Thyroid gland (tissue), 4 donors: ENCODE data around the gene IGSF6. TPM values are rescaled to one million over a fixed set of nuclear protein-coding genes. Genes with fewer than 3 reads are reported as not detected.
"Not testable (repeated sequence)": the region's sequence is repeated elsewhere in the genome, so short reads cannot be mapped to it uniquely, and the experiment has no call there.

Experiments used
- DNase-seq, 2 donors: peaks; one replicate each; pipeline ENCODE4 v3.0.0-alpha.2; 2019
- H3K27ac ChIP-seq, 3 donors: fragments of 200-600 bp; sonication (generic); 1 replicate in 2 of 3; 2 replicates in 1 of 3; pipeline ENCODE4 v1.5.1; 2016 to 2019; ENCODE audit warnings: mild to moderate bottlenecking in 1 of 3, moderate library complexity in 1 of 3
- H3K27me3 ChIP-seq: fragments of 200-600 bp; sonication (generic); one replicate; pipeline ENCODE4 v1.5.1; 2019
- H3K36me3 ChIP-seq, 2 donors: fragments of 200-600 bp; sonication (generic); one replicate each; pipeline ENCODE4 v1.5.1; 2016 to 2019
- H3K4me1 ChIP-seq, 2 donors: fragments of 200-600 bp; sonication (generic); one replicate each; pipeline ENCODE4 v1.5.1; 2017 to 2019
- H3K4me3 ChIP-seq, 3 donors: fragments of 200-600 bp; sonication (generic); replicated peaks in 1 of 3; 1 replicate in 2 of 3; 2 replicates in 1 of 3; pipeline ENCODE4 v1.5.1; 2016; ENCODE audit warnings: mild to moderate bottlenecking in 1 of 3
- H3K9me3 ChIP-seq: fragments of 200-600 bp; sonication (generic); one replicate; pipeline ENCODE4 v1.5.1; 2017
- POLR2A ChIP-seq, 2 donors: fragments of 450-650 bp; IDR thresholded peaks; one replicate each; pipeline ENCODE4 v1.6.1; 2017; ENCODE audit warnings: antibody characterized with exemption in 2 of 2, mild to moderate bottlenecking in 2 of 2, moderate library complexity in 1 of 2
- WGBS, 2 donors: methylation state at CpG; one replicate each; pipeline ENCODE4 v1.1.5; 2017; 5-methylcytosine and 5-hydroxymethylcytosine counted together
- intact Hi-C: fragments of 100-400 bp; cut with DNase I; formaldehyde crosslinking; loops from one replicate; pipeline ENCODE4 v1.15.1; 2023
- total RNA-seq, 4 donors: library from RNA; depleted of rRNA; stranded (reverse); fragments of >200 nt; gene quantifications; one replicate each; pipeline ENCODE4 v1.2.3, GENCODE V29; 2016
- TF ChIP-seq, protein P1 (sequence below), 6 experiments: fragments of 200-600 bp in 3 of 6; fragments of 450-650 bp in 3 of 6; sonication (generic) in 3 of 6; IDR thresholded peaks; one replicate each; pipeline ENCODE4 v1.5.1; 2016 to 2019; ENCODE audit warnings: antibody characterized with exemption in 6 of 6, mild to moderate bottlenecking in 2 of 6, inconsistent platforms in 1 of 6, moderate library complexity in 1 of 6

IGSF6 gene
- total RNA-seq, 4 donors from 2014 or later = 0.56 to 1.4 (median 1.1) TPM

DNA sequence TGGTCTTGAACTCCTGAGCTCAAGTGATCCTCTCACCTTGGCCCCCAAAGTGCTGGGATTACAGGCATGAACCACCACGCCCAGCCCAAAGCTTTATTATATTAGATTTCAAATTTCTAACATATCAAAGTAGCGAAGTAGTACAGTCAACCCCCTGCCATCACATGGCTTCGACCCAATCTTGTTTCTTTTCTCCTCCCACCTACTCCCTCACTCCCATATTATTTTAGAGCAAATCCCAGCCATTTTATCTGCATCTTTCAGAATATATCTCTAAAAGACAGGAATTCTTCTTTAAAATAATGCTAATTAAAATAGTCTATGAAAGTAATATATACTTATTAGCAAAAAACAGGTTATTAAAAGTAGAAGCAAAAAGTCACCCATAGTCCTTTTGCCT, 893 bp downstream of the IGSF6 start:
- no peak for TF ChIP-seq POLR2A (IDR thresholded peaks at IDR 0.05)
- TF ChIP-seq, protein P1, sequence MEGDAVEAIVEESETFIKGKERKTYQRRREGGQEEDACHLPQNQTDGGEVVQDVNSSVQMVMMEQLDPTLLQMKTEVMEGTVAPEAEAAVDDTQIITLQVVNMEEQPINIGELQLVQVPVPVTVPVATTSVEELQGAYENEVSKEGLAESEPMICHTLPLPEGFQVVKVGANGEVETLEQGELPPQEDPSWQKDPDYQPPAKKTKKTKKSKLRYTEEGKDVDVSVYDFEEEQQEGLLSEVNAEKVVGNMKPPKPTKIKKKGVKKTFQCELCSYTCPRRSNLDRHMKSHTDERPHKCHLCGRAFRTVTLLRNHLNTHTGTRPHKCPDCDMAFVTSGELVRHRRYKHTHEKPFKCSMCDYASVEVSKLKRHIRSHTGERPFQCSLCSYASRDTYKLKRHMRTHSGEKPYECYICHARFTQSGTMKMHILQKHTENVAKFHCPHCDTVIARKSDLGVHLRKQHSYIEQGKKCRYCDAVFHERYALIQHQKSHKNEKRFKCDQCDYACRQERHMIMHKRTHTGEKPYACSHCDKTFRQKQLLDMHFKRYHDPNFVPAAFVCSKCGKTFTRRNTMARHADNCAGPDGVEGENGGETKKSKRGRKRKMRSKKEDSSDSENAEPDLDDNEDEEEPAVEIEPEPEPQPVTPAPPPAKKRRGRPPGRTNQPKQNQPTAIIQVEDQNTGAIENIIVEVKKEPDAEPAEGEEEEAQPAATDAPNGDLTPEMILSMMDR (IDR thresholded peaks at IDR 0.05) = no peak
- H3K4me3 ChIP-seq = no peak overlapping the region
- DNase-seq = no peak
- no peaks in the 10 kb centered on the region for H3K4me1 ChIP-seq
- intact Hi-C loops = no loop called here
- no peaks in the 10 kb centered on the region for H3K27me3 ChIP-seq
- no peaks in the 10 kb centered on the region for H3K9me3 ChIP-seq
- WGBS, 2 donors = 91 to 95% methylated on average over 3 of the region's 3 CpGs
- H3K27ac ChIP-seq = no peak overlapping the region
- H3K36me3 ChIP-seq = no peaks in the 10 kb centered on the region

DNA sequence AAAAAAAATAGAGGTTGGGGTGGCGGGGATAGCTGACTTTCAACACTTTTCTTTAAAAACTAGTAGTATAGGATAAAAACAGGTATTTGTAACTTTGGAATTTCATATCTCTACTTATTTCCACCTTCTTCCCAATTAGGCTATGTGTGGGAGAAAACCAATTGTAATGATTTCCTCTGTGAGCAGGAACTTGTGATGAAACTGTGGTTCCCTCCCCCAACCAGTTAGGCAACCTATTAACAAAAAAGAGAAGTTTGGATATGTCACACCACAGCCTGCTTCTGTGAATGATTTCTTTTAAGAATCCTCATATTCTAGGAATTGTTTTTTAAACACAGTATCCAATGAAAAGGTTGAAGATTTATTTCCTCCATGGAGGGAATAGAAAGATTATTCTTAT, 1.9 kb downstream of the IGSF6 start:
- Histone ChIP-seq H3K27ac (no peak overlapping the region), H3K4me1 (no peaks in the 10 kb centered on the region), H3K27me3 (no peaks in the 10 kb centered on the region), H3K9me3 (no peaks in the 10 kb centered on the region), H3K36me3 (no peaks in the 10 kb centered on the region), H3K4me3 (no peak overlapping the region)
- intact Hi-C loops = no loop called here
- WGBS, 2 donors = 93 to 96% methylated on average over 1 of the region's 1 CpG
- DNase-seq = no peak
- TF ChIP-seq, protein P1 (IDR thresholded peaks at IDR 0.05) = no peak
- no peak for TF ChIP-seq POLR2A (IDR thresholded peaks at IDR 0.05)

DNA sequence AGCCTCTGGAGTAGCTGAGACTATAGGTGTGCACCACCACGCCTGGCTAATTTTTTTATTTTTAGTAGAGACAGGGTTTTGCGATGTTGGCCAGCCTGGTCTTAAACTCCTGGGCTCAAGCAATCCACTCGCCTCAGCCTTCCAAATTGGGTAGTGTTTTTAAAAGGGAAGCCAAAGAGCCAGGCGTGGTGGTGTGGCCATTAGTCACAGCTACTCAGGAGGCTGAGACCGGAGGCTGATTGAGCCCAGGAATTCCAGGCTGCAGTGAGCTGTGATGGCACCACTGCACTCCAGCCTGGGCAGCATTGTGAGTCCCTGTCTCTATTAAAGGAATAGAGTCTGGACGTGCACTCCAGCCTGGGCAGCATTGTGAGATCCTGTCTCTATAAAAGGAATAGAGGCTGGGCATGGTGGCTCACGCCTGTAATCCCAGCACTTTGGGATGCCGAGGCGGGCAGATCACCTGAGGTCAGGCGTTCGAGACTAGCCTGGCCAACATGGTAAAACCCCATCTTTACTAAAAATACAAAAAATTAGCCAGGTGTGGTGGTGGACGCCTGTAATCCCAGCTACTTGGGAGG, 2.5 kb downstream of the IGSF6 start:
- DNase-seq, H3K4me1 ChIP-seq, intact Hi-C loops, H3K27me3 ChIP-seq, H3K36me3 ChIP-seq, H3K4me3 ChIP-seq, H3K9me3 ChIP-seq, H3K27ac ChIP-seq: not testable (repeated sequence)
- WGBS, 2 donors = 90 to 94% methylated on average over 11 of the region's 12 CpGs

DNA sequence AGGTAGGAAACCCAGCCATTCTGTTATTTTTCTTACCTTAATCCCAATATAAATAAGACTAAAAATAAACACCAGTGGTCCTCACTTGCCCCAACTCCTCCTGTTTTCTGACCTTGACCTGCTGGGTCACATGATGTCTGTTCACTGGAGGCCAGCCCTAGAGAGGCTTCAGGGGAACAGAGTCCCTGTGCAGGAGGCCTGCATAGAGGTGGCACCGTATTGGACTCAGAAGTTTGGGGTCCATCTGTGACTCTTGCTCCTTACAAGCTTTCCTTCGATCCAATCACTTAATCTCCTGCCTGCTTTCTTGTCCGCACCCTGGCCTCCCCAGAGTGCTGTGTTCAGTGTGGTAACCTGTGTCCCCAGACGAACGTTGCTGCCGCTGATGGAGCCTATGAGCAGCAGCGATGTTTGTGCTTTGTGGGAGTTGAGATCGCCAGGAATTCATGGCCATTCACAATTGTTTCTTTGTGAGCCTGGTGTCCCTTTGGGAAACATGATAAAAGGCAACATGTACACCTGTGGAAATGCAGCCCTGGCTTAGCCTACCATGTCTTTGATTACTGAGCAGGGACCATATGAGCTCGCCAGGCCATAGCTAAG, 4.7 kb downstream of the IGSF6 start:
- Histone ChIP-seq H3K27ac (no peak overlapping the region), H3K9me3 (no peaks in the 10 kb centered on the region), H3K27me3 (no peaks in the 10 kb centered on the region)

DNA sequence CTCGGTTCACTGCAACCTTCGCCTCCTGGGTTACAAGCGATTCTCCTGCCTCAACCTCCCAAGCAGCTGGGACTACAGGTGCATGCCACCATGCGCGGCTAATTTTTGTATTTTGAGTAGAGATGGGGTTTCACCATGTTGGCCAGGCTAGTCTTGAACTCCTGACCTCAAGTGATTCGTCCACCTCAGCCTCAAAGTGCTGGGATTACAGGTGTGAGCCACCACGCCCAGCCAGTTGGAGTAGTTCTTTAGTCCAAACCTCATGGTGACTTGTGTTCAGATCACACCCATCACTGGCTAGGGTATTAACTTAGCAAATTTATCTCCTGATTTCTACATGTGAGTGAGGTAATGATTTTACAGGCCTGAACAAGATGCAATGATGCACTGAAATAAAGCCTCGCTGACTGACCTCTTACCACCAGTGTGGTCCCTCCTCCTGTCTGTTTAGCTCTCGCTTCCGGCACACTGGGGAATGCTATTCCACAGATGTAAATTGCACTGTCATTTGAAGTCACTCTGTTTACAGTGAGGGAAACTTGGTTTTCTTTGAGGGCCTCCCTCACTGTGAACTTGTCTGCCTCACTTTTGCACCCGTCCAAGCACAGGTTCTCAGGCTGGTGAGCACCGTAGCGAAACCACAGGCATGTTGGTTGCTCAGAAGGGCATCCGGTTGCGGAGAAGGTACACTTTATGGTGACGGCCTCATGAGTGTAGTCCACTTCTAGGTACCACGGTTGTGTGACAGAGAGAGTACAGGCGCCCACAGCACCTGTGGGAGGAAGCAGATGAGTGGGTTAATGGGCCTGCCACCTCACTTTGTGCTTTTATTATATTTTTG, 5.5 kb downstream of the IGSF6 start:
- WGBS, 2 donors = 80 to 84% methylated on average over 18 of the region's 18 CpGs
- Histone ChIP-seq H3K4me3 (no peak overlapping the region), H3K4me1 (no peaks in the 10 kb centered on the region), H3K27me3 (no peaks in the 10 kb centered on the region), H3K27ac (no peak overlapping the region), H3K36me3 (no peaks in the 10 kb centered on the region), H3K9me3 (no peaks in the 10 kb centered on the region)
- intact Hi-C loops = no loop called here
- TF ChIP-seq, protein P1 (IDR thresholded peaks at IDR 0.05) = no peak
- no peak for TF ChIP-seq POLR2A (IDR thresholded peaks at IDR 0.05)
- peak in 1 of 2 donors; percentile 19 for DNase-seq

More for the DNA sequence above, 4.7 kb downstream of the IGSF6 start:
- WGBS, 2 donors = 93 to 97% methylated on average over 9 of the region's 9 CpGs
- Histone ChIP-seq H3K36me3 (no peaks in the 10 kb centered on the region), H3K4me3 (no peak overlapping the region), H3K4me1 (no peaks in the 10 kb centered on the region)
- TF ChIP-seq, protein P1 (IDR thresholded peaks at IDR 0.05) = no peak
- no peak for TF ChIP-seq POLR2A (IDR thresholded peaks at IDR 0.05)
- intact Hi-C loops = no loop called here
- no peak for DNase-seq
